Psoas muscle (tissue), 8 donors: ENCODE results near the gene IP6K1. TPM values are rescaled to one million over a fixed set of nuclear protein-coding genes. Genes with fewer than 3 reads are reported as not detected.
A peak's percentile ranks its signal among the peaks of the same experiment; 100 is the strongest.

Source experiments
- ATAC-seq, 4 donors: fragments of 200-7000 bp; cut with Tn5 transposase; one replicate each; pipeline ENCODE4 v1.9.1; 2020; ENCODE audit warnings: moderate library complexity in 3 of 4, mild to moderate bottlenecking in 2 of 4
- DNase-seq, 2 donors: peaks; one replicate each; pipeline ENCODE4 v3.0.0-alpha.2; 2020
- H3K27ac ChIP-seq: fragments of 200-600 bp; one replicate; pipeline ENCODE4 v1.8.0; 2022
- H3K27me3 ChIP-seq, 3 donors: fragments of 200-600 bp in 1 of 3; one replicate each; pipeline versions ENCODE4 v1.6.1 to v1.8.0; 2013 to 2022; ENCODE audit warnings: low read length in 2 of 3, mild to moderate bottlenecking in 2 of 3, moderate library complexity in 1 of 3; ENCODE audit not compliant: insufficient read depth in 3 of 3
- H3K36me3 ChIP-seq, 2 donors: fragments of 200-600 bp in 1 of 2; one replicate each; pipeline versions ENCODE4 v1.6.1 to v1.8.0; 2013 to 2022; ENCODE audit warnings: low read depth in 1 of 2, mild to moderate bottlenecking in 1 of 2, moderate library complexity in 1 of 2; ENCODE audit not compliant: insufficient read depth in 1 of 2
- H3K4me1 ChIP-seq: fragments of 200-600 bp; one replicate; pipeline ENCODE4 v1.8.0; 2022
- H3K4me3 ChIP-seq: fragments of 200-600 bp; one replicate; pipeline ENCODE4 v1.8.0; 2022; ENCODE audit warnings: mild to moderate bottlenecking
- H3K9me3 ChIP-seq: fragments of 200-600 bp; one replicate; pipeline ENCODE4 v1.8.0; 2022
- WGBS, 3 donors: extraction: QIAGEN DNeasy Blood & Tissue Kit; methylation state at CpG; one replicate each; pipeline versions ENCODE4 v1.1.6 to v1.1.7; 2013; 5-methylcytosine and 5-hydroxymethylcytosine counted together
- intact Hi-C, 2 donors: fragments of 100-400 bp; cut with DNase I; formaldehyde crosslinking; loops; one replicate each; pipeline versions ENCODE4 v1.11.0 to v1.14.2; 2022
- polyA plus RNA-seq, 3 donors: library from polyadenylated mRNA; stranded (reverse); fragments of 200-250 nt; gene quantifications; one replicate each; pipeline ENCODE4 v1.2.3, GENCODE V29; 2013
- total RNA-seq, 4 donors: library from RNA; stranded (reverse); fragmentation: NEBNext Ultra II Directional in 2 of 4; extraction: Animal tissue kit (Norgen Biotek cat#: 25700) in 2 of 4; gene quantifications; one replicate each; pipeline versions ENCODE4 v1.2.1 to v1.2.4, GENCODE V29; 2021 to 2023
- TF ChIP-seq, protein P1 (sequence below): fragments of 200-600 bp; IDR thresholded peaks from one replicate; pipeline ENCODE4 v1.8.0; 2022; ENCODE audit warnings: antibody characterized with exemption
- donor health status: healthy with polysubstance abuse.
- donor health status: DM: no; HTN: no; CAD: no; lungs with moderate emphysema.
- donor health status: Bipolar disorder and iron deficiency.
- donor health status: healthy.
- donor health status: DM: yes; HTN: yes; CAD: no.
- donor health status: DM: no; HTN: no; CAD: no.
- donor health status: DM: no; HTN: no; CAD: no.
- donor health status: DM: yes; HTN: yes; CAD: no.

IP6K1 gene
- total and polyA plus RNA-seq, 7 donors, result 9.1 to 16.1 (median 12.3) TPM

DNA sequence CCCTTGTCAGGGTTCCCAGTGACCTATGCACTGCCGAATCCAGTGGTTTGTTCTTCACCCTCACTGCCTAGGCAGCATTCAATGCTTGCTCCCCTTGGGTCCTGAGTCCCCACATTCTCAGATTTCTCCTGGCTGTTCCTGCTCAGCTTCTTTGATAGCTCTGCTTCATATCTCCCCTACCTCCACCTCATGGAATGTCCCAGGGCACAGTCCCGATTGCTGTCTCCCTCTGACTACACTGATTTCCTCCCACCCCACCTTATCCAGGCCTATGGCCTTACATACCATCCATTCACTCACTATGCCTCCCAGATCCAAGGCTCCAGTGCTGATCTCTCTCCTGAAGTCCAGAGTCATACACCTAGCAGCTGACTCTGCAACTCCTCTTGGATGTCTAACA, 14.8 kb upstream of the IP6K1 start:
- H3K27me3 ChIP-seq, result no peaks in the 10 kb centered on the region
- intact Hi-C loops, result loop anchor here (5.0 kb wide), 1 partner anchor 106 kb away; no protein-coding TSS in a partner anchor
- WGBS, 3 donors, result 86 to 98% (median 91%) methylated on average over 2 of the region's 2 CpGs

DNA sequence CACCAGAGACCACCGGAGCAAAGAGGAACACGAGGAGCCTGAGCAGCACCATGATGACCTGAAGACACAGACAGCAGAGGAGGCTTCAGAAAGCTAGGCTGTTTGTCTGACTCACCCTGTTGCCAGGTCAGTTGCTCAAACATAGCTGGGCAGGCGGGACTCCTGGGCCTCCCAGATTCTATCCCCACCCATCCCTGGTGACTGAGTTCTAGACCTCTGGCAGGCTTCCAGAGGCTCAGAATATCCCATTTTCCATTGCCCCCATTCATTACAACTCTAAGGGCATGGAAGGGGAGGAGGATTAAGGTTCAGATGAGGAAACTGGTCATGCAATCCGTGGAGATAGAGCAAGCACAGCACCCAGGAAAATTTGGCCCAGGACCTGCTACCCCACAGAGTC, 13.4 kb upstream of the IP6K1 start, which contains the start of gene CDHR4:
TSS of gene CDHR4 (minus strand) at position 113 of the 400 bp plus-strand sequence. CDS start at position 52, 61 bp downstream.
- Histone ChIP-seq H3K27ac (no peak within 1 kb of the TSS), H3K27me3 (no peaks in the 10 kb centered on the region), H3K9me3 (no peaks in the 10 kb centered on the region), H3K4me1 (peaks cover 10% of the 10 kb centered on the region), H3K36me3 (peaks cover 0 to 5% of the 10 kb centered on the region in 2 donors), H3K4me3 (no peak within 1 kb of the TSS)
- peak; percentile 45 to 67 for DNase-seq
- TF ChIP-seq, protein P1, sequence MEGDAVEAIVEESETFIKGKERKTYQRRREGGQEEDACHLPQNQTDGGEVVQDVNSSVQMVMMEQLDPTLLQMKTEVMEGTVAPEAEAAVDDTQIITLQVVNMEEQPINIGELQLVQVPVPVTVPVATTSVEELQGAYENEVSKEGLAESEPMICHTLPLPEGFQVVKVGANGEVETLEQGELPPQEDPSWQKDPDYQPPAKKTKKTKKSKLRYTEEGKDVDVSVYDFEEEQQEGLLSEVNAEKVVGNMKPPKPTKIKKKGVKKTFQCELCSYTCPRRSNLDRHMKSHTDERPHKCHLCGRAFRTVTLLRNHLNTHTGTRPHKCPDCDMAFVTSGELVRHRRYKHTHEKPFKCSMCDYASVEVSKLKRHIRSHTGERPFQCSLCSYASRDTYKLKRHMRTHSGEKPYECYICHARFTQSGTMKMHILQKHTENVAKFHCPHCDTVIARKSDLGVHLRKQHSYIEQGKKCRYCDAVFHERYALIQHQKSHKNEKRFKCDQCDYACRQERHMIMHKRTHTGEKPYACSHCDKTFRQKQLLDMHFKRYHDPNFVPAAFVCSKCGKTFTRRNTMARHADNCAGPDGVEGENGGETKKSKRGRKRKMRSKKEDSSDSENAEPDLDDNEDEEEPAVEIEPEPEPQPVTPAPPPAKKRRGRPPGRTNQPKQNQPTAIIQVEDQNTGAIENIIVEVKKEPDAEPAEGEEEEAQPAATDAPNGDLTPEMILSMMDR, result no peak
- 50 to 58% (median 54%) methylated on average over 4 of the region's 4 CpGs for WGBS, 3 donors
- no peak for ATAC-seq
- intact Hi-C loops, result loop anchor here (5.0 kb wide), 1 partner anchor 108 kb away; no protein-coding TSS in a partner anchor

More for the DNA sequence above, 14.8 kb upstream of the IP6K1 start:
- TF ChIP-seq, protein P1, result no peak
- DNase-seq (no peak), ATAC-seq (no peak)
- Histone ChIP-seq H3K4me1 (peaks cover 22% of the 10 kb centered on the region), H3K9me3 (no peaks in the 10 kb centered on the region), H3K4me3 (no peak overlapping the region), H3K36me3 (peaks cover 0 to 7% of the 10 kb centered on the region in 2 donors), H3K27ac (no peak overlapping the region)

DNA sequence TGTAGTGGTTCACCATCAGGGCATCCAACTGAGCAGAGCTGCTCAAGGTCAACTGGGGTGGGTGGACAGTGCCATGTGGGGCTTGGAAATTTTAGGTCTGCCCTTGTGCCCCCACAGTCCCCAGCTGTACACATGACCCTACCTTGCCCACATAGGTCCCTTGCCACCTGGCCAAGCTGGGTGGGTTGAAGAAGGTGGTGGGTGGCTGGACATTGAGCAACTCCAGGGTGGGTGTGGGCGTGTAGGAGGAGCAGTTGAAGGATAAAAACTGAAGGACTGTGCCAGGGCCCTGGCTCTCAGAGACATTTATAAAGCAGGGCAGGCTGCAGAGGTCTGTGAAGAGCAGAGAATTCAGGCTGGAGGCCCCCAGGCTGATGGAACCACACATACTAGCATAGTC, 12.8 kb upstream of the IP6K1 start:
- Histone ChIP-seq H3K27ac (no peak overlapping the region), H3K27me3 (no peaks in the 10 kb centered on the region), H3K36me3 (no peaks in the 10 kb centered on the region), H3K4me1 (peaks cover 3% of the 10 kb centered on the region), H3K9me3 (no peaks in the 10 kb centered on the region), H3K4me3 (no peak overlapping the region)
- WGBS, 3 donors, result 94 to 100% (median 94%) methylated on average over 1 of the region's 1 CpG
- intact Hi-C loops, result no loop called here
- TF ChIP-seq, protein P1, result no peak
- DNase-seq (peak in 1 of 2 donors; percentile 47), ATAC-seq (no peak)

DNA sequence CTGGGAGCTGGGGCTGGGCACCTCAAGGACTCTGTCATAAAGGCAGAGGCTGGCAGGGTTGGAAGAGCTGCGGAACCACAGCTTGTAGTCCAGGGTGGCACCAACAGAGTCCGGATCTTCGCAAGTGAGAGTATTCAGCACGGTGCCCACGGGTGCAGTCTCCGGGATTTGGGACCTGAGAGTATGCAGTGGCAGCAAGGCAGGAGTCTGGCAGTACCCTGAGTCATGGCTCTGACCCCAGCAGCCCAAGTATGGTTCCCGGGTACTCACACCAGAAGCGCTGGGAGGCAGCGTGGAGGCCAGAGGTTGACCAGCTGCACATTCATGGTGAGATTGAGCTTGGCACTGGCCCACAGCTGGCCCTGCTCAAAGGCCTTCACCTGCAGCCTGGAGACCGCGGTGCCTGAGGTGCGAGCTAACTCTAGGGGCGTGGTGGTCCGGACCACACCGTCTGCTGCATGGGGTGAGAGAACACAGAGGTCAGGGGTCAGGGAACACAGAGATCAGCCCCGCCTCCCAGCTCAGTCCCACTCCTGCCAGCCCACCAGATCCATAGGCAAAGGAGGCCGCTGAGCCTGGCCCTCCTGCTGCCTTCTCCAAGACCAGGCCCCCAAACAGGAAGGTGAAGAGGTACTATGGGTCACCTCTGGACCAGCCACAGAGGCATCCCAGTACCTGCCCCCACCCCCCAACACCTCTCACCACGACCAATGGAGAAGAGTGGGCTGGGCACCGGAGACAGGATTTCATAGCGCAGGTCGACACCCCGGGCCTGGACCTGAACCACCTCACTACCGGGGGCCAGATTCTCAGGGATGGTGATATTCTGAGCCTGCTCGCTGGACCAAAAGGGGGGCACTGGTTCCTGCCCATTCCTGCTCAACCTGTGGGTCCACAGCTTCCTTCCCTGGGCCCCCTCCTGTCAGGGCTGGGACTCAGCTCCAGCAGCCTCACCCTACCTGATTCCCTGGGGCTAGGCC, 8.9 kb upstream of the IP6K1 start:
- Histone ChIP-seq H3K9me3 (no peaks in the 10 kb centered on the region), H3K27ac (no peak overlapping the region), H3K27me3 (no peaks in the 10 kb centered on the region), H3K36me3 (no peaks in the 10 kb centered on the region), H3K4me3 (no peak overlapping the region), H3K4me1 (no peaks in the 10 kb centered on the region)
- DNase-seq, result no peak
- intact Hi-C loops, result no loop called here
- WGBS, 3 donors, result 83 to 84% (median 84%) methylated on average over 24 of the region's 24 CpGs
- ATAC-seq, result no peak
- TF ChIP-seq, protein P1, result no peak
